Body of pancreas (tissue), 4 donors: ENCODE measurements around the gene CDK18. TPM values are rescaled to one million over a fixed set of nuclear protein-coding genes. Genes with fewer than 3 reads are reported as not detected.

ENCODE experiments used
- ATAC-seq: fragments of 150-250 bp; one replicate; pipeline ENCODE4 v1.9.1; 2016
- DNase-seq, 4 donors: peaks; one replicate each; pipeline ENCODE4 v3.0.0-alpha.2; 2019
- H3K27ac ChIP-seq, 4 donors: fragments of 200-600 bp; sonication (generic); 1 replicate in 3 of 4; 2 replicates in 1 of 4; pipeline versions ENCODE4 v1.5.1 to v1.6.1; 2016 to 2019; ENCODE audit warnings: mild to moderate bottlenecking in 1 of 4, mixed read lengths in 1 of 4, moderate library complexity in 1 of 4
- H3K27me3 ChIP-seq, 2 donors: fragments of 200-600 bp; sonication (generic); one replicate each; pipeline ENCODE4 v1.6.0; 2016; ENCODE audit warnings: mild to moderate bottlenecking in 1 of 2
- H3K36me3 ChIP-seq, 2 donors: fragments of 200-600 bp; sonication (generic); replicated peaks in 1 of 2; 2 replicates each; pipeline ENCODE4 v1.5.1; 2016; ENCODE audit warnings: low read depth in 2 of 2; ENCODE audit not compliant: insufficient read depth in 1 of 2
- H3K4me1 ChIP-seq: fragments of 200-600 bp; sonication (generic); one replicate; pipeline ENCODE4 v1.6.0; 2016
- H3K4me3 ChIP-seq, 2 donors: fragments of 200-600 bp; sonication (generic); 1 replicate in 1 of 2; 2 replicates in 1 of 2; pipeline ENCODE4 v1.5.1; 2016 to 2019
- H3K9me3 ChIP-seq, 3 donors: fragments of 200-600 bp; sonication (generic); 1 replicate in 2 of 3; 2 replicates in 1 of 3; pipeline ENCODE4 v1.5.1; 2016
- POLR2A ChIP-seq, 3 donors: fragments of 450-650 bp; IDR thresholded peaks; one replicate each; pipeline ENCODE4 v1.6.1; 2016; ENCODE audit warnings: antibody characterized with exemption in 3 of 3, mild to moderate bottlenecking in 2 of 3
- WGBS, 2 donors: methylation state at CpG; one replicate each; pipeline ENCODE4 v1.1.5; 2017; 5-methylcytosine and 5-hydroxymethylcytosine counted together
- intact Hi-C: fragments of 100-400 bp; cut with DNase I; formaldehyde crosslinking; loops from one replicate; pipeline ENCODE4 v1.15.1; 2023
- total RNA-seq, 2 donors: library from RNA; depleted of rRNA; stranded (reverse); fragments of >200 nt; gene quantifications; one replicate each; pipeline ENCODE4 v1.1.0, GENCODE V29; 2016
- TF ChIP-seq, protein P1 (sequence below), 7 experiments: fragments of 450-650 bp in 4 of 7; fragments of 200-600 bp in 3 of 7; sonication (generic) in 3 of 7; IDR thresholded peaks; one replicate each; pipeline ENCODE4 v1.5.1; 2016 to 2019; ENCODE audit warnings: antibody characterized with exemption in 7 of 7

The CDK18 gene
- total RNA-seq, 2 donors from 2014 or later, result 28.0 to 28.7 TPM

DNA sequence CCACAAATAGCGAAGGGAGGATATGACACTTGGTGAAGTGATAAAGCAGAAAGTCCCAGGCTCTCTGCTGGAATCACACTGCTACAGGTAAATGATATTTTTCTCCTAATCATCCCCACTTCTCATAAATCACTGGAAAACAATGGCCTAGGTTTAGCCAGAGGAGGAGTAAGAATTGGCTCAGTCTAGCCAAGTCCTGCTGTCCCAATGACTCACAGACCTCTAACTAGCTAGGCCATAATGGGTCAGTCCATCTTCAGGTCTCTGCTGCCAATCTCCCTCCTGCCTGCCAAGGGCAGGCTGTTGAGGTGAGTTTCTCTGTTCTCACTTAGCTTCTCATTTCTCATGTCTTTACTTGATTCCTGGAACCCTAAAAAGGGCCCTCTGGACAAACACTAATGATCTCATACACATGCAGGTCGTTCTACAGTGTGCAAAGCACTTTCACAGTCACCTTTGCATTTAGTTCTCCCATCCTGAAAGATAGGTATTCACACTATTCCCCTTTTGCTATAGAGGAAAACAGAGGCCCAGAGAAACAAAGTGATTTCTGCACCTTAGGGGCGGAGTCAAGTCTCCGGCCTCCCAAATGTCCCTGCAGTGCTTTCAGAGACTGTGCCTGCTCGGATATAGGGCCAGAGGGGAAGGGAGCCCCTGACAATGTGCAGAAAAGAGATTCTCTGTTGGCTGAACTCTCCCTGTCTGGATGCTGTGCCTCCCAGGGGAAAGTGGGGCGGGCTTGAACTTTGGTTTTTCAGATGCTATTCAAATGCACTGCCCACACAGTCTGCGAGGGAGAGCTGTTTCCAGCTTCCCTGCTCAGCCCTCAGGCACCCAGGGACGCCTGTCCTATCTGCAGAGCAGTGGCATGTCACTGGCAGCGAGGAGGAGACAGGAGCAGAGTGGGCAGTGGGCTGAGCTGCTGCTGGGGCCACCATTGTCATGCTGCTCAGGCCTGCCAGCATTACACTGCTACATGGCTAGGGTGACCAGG lies 3.9 kb upstream of the CDK18 start:
- peak in 1 of 4 donors; percentile 24 for DNase-seq
- Histone ChIP-seq H3K36me3 (no peaks in the 10 kb centered on the region), H3K9me3 (no peaks in the 10 kb centered on the region), H3K27ac (no peak overlapping the region), H3K4me3 (no peak overlapping the region), H3K27me3 (no peaks in the 10 kb centered on the region), H3K4me1 (peaks cover 20% of the 10 kb centered on the region)
- intact Hi-C loops, result no loop called here
- 79 to 82% methylated on average over 7 to 9 of the region's 9 CpGs for WGBS, 2 donors
- no peak for ATAC-seq
- TF ChIP-seq POLR2A (IDR thresholded peaks at IDR 0.05), result no peak
- TF ChIP-seq, protein P1, sequence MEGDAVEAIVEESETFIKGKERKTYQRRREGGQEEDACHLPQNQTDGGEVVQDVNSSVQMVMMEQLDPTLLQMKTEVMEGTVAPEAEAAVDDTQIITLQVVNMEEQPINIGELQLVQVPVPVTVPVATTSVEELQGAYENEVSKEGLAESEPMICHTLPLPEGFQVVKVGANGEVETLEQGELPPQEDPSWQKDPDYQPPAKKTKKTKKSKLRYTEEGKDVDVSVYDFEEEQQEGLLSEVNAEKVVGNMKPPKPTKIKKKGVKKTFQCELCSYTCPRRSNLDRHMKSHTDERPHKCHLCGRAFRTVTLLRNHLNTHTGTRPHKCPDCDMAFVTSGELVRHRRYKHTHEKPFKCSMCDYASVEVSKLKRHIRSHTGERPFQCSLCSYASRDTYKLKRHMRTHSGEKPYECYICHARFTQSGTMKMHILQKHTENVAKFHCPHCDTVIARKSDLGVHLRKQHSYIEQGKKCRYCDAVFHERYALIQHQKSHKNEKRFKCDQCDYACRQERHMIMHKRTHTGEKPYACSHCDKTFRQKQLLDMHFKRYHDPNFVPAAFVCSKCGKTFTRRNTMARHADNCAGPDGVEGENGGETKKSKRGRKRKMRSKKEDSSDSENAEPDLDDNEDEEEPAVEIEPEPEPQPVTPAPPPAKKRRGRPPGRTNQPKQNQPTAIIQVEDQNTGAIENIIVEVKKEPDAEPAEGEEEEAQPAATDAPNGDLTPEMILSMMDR (IDR thresholded peaks at IDR 0.05), result no peak

DNA sequence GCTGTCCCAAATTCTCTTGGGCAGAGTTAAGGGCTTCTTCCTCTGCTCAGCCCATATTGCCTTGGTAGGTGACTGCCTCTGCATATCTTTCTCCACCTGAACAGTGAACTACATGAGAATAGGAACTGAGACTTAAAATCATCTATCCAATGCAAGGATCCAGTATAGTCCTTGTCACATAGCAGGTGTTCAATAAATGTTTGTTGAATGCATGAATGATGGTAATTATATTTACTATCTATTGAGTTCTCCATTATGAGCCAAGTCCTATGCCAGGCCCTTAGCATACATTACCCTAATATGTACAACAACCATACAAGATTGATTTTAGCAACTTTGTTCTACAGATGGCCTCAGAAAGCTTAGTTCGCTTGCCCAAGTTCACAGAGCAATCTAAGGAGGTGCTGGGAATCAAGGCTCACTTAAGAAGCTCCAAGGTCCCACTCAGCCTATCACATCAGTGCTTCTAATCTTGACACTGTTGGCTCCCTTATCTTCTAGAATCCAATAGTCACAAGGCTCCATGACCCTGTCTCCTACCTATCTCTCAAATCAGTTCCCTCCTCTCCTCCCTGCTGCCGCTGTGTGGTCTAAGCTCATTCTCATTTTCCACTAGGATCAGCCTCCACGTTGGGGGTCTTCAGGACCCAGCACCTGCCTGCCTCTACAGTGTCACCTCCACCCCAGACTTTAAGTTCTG lies 2.2 kb upstream of the CDK18 start:
- peaks cover 25% of the 10 kb centered on the region for H3K4me1 ChIP-seq
- DNase-seq (no peak), ATAC-seq (no peak)
- H3K9me3 ChIP-seq, result no peaks in the 10 kb centered on the region
- H3K27ac ChIP-seq, result no peak overlapping the region
- 73 to 75% methylated on average over 3 of the region's 3 CpGs for WGBS, 2 donors
- intact Hi-C loops, result no loop called here
- no peak overlapping the region for H3K4me3 ChIP-seq
- TF ChIP-seq, protein P1 (IDR thresholded peaks at IDR 0.05), result no peak
- no peak for TF ChIP-seq POLR2A (IDR thresholded peaks at IDR 0.05)
- H3K27me3 ChIP-seq, result no peaks in the 10 kb centered on the region
- H3K36me3 ChIP-seq, result no peaks in the 10 kb centered on the region

DNA sequence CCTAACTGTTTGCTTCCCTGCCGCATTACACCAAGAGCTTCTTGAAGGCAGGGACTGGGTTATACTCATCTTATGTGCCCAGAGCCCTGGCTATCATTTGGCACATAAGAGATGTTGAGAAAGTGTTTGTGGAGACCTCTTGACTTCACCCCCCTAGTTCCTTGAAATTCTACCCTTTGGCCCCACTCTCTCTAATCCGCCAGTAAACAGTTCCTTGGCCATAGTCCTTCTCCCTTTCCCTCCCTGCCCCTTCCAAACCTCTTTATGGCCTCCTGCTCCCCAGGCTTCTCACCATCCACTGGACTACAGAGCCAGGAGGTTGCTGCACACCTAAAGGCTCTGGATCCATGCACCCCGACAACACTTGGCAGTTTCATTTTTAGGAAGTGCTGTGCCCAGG lies 1.5 kb upstream of the CDK18 start:
- TF ChIP-seq, protein P1 (IDR thresholded peaks at IDR 0.05), result no peak
- TF ChIP-seq POLR2A (IDR thresholded peaks at IDR 0.05), result no peak
- H3K4me1 ChIP-seq, result peaks cover 25% of the 10 kb centered on the region
- H3K4me3 ChIP-seq, result no peak overlapping the region
- ATAC-seq (no peak), DNase-seq (no peak)
- no peaks in the 10 kb centered on the region for H3K27me3 ChIP-seq
- H3K27ac ChIP-seq, result no peak overlapping the region
- H3K36me3 ChIP-seq, result no peaks in the 10 kb centered on the region
- H3K9me3 ChIP-seq, result no peaks in the 10 kb centered on the region
- 64 to 74% methylated on average over 3 of the region's 3 CpGs for WGBS, 2 donors
- intact Hi-C loops, result no loop called here

DNA sequence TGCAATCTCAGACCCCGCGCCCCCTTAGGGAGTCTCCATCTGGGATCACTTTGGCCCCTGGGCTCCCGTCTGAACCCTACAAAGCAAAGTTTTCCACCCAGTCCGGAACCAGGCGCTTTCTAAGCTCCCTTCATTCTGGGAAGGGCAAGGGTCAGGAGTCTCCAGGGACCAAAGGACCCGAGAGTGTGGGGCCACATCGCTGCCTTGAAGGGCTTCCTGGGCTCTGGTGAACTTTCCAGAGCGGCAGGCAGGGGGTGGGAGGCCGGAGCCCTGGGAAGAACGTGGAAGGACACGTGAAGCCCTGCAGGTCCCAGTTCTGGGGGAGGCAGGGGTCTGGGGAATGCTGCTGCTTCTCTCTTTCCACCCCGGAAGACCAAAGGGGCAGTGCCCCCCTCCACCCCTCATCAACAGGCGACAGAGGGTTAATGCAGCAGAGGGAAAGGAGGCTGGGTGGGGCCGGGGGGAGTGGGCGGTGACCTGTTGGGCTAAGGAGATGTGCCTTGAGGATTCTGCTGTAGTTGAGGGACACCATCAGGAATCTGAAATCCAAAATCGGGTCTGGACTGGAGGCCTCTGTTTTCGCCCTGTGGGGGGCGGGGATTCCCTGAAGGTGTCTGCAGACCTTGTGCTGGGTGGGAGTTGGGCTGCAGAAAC lies 734 bp downstream of the CDK18 start:
- H3K4me3 ChIP-seq, result peak overlapping the region; percentile 33 to 52
- no peaks in the 10 kb centered on the region for H3K9me3 ChIP-seq
- TF ChIP-seq, protein P1 (IDR thresholded peaks at IDR 0.05), result peak in 2 of 7 experiments; percentile 9 to 26
- no peak for TF ChIP-seq POLR2A (IDR thresholded peaks at IDR 0.05)
- intact Hi-C loops, result no loop called here
- ATAC-seq (peak; percentile 10), DNase-seq (peak in 1 of 4 donors; percentile 42)
- H3K27me3 ChIP-seq, result no peaks in the 10 kb centered on the region
- WGBS, 2 donors, result 1 to 7% methylated on average over 15 to 18 of the region's 18 CpGs
- peak overlapping the region; percentile 54 to 77 (median 69) for H3K27ac ChIP-seq
- H3K4me1 ChIP-seq, result peaks cover 28% of the 10 kb centered on the region
- no peaks in the 10 kb centered on the region for H3K36me3 ChIP-seq
